22Rv1 (cell line): ENCODE measurements around the gene RAD50.

Source experiments
- ZFX ChIP-seq: fragments of 450-650 bp; IDR thresholded peaks from 2 replicates; pipeline ENCODE4 v1.6.1; 2017; ENCODE audit warnings: antibody characterized with exemption, borderline replicate concordance
- TF ChIP-seq, protein P1 (sequence below): fragments of 450-650 bp; IDR thresholded peaks from 2 replicates; pipeline ENCODE4 v1.5.1; 2017; ENCODE audit warnings: mild to moderate bottlenecking

DNA sequence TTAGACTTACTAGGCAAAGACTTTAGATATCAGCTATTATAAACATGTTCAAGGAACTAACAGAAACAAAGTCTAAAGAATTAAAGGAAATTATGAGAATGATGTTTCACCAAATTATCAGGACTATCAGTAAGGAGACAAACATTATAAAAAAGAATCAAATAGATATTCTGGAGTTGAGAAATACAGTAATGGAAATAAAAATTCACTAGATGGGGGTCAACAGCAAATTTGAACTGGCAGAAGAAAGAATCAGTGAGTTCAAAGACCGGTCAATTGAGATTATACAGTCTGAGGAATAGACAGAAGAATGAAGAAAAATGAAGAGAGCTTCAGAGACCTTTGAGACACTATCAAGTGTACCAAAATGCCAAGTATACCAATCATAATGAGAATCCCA, 91.6 kb downstream of the RAD50 start:
- TF ChIP-seq, protein P1, sequence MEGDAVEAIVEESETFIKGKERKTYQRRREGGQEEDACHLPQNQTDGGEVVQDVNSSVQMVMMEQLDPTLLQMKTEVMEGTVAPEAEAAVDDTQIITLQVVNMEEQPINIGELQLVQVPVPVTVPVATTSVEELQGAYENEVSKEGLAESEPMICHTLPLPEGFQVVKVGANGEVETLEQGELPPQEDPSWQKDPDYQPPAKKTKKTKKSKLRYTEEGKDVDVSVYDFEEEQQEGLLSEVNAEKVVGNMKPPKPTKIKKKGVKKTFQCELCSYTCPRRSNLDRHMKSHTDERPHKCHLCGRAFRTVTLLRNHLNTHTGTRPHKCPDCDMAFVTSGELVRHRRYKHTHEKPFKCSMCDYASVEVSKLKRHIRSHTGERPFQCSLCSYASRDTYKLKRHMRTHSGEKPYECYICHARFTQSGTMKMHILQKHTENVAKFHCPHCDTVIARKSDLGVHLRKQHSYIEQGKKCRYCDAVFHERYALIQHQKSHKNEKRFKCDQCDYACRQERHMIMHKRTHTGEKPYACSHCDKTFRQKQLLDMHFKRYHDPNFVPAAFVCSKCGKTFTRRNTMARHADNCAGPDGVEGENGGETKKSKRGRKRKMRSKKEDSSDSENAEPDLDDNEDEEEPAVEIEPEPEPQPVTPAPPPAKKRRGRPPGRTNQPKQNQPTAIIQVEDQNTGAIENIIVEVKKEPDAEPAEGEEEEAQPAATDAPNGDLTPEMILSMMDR = no peak
- TF ChIP-seq ZFX = no peak
